ENCODE measurements around the gene HS3ST1. TPM values are rescaled to one million over a fixed set of nuclear protein-coding genes. Genes with fewer than 3 reads are reported as not detected.
"Not testable (repeated sequence)": the region's sequence is repeated elsewhere in the genome, so short reads cannot be mapped to it uniquely, and the experiment has no call there.

Gene HS3ST1
- total RNA-seq, 1 experiment from 2014 or later, result not detected

DNA sequence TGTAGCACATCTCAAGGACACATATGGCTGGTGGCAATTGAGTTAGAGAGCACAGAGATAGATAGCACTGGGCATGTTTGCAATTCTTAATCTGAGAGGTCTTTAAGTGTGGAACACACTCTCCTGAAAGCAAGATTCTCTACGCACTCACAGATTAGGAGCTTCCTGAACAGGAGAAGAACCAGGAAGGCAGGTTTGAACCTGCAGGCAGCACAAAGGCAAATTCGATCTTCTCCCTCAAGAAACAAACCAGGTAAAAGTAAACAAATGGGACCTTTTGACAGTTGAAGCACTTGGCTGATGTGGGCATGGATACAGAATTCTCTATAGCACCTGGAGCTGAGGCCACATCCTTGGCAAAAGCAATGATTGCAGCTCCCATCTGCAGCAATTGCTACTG is 24.3 kb downstream of the HS3ST1 start:
- H3K27ac ChIP-seq, result no peak overlapping the region
- no peak overlapping the region for H3K4me3 ChIP-seq
- no peaks in the 10 kb centered on the region for H3K27me3 ChIP-seq (replicated peaks)
- no peaks in the 10 kb centered on the region for H3K4me1 ChIP-seq (replicated peaks)
- no peaks in the 10 kb centered on the region for H3K9me3 ChIP-seq (replicated peaks)
- H3K36me3 ChIP-seq, result no peaks in the 10 kb centered on the region
- no peak for DNase-seq (ENCODE audit: low read depth in 1 of 2, low spot score in 2 of 2)

GRCh38 chr4:11402192-11402591 is 26.5 kb downstream of the HS3ST1 start:
- H3K4me3 ChIP-seq, result no peak overlapping the region
- H3K9me3 ChIP-seq (replicated peaks), result no peaks in the 10 kb centered on the region
- no peaks in the 10 kb centered on the region for H3K36me3 ChIP-seq
- H3K27me3 ChIP-seq (replicated peaks), result no peaks in the 10 kb centered on the region
- no peak for DNase-seq (ENCODE audit: low read depth in 1 of 2, low spot score in 2 of 2)
- no peaks in the 10 kb centered on the region for H3K4me1 ChIP-seq (replicated peaks)
- H3K27ac ChIP-seq, result no peak overlapping the region

GRCh38 chr4:11399461-11399971 is 29.2 kb downstream of the HS3ST1 start:
- Histone ChIP-seq H3K36me3 (no peaks in the 10 kb centered on the region), H3K27ac (no peak overlapping the region), H3K27me3 (replicated peaks) (no peaks in the 10 kb centered on the region), H3K4me3 (no peak overlapping the region), H3K4me1 (replicated peaks) (no peaks in the 10 kb centered on the region), H3K9me3 (replicated peaks) (no peaks in the 10 kb centered on the region)
- no peak for DNase-seq (ENCODE audit: low read depth in 1 of 2, low spot score in 2 of 2)

DNA sequence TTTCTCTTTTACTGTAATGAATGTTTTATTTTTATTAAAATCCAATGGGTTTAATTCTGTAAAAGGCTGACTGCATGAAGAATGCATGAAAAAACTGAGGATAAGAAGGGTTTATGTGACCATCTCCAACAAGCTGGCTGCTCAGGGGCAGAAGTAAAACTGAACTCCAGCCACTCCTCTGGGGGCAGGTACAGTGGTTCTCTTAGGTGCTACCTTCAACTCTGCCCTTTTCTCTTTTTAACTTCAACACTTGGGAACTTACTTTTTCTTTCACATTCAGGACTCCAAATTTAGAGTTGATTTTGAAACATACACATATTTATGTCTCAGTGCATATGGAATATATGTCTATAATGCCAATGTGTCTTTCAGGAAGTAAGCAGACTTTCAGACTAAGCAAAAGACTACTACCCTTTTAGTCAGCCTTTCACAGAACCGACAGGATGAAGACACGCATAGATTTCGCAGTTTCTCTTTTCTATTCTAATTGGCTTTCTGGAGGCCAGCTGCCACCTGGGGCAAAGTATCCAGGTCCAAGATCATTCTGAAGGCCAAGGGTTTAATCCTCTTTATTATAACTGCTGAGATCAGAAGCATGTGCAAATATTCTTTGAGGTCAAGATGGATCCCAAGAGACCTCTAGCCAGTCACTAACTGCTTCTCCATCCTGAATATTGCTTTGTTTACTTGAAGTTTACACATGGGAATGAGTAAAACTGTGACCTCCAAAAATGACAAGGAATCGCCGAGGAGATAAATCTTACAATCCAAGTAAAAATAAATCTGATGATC is 30.7 kb downstream of the HS3ST1 start:
- Histone ChIP-seq H3K27ac (no peak overlapping the region), H3K36me3 (no peaks in the 10 kb centered on the region), H3K4me3 (no peak overlapping the region), H3K27me3 (replicated peaks) (no peaks in the 10 kb centered on the region), H3K4me1 (replicated peaks) (no peaks in the 10 kb centered on the region), H3K9me3 (replicated peaks) (no peaks in the 10 kb centered on the region)
- no peak for DNase-seq (ENCODE audit: low read depth in 1 of 2, low spot score in 2 of 2)

GRCh38 chr4:11397146-11397545 is 31.5 kb downstream of the HS3ST1 start:
- Histone ChIP-seq H3K4me1 (replicated peaks) (no peaks in the 10 kb centered on the region), H3K36me3 (no peaks in the 10 kb centered on the region), H3K27me3 (replicated peaks) (no peaks in the 10 kb centered on the region), H3K4me3 (no peak overlapping the region), H3K27ac (no peak overlapping the region), H3K9me3 (replicated peaks) (no peaks in the 10 kb centered on the region)
- DNase-seq (ENCODE audit: low read depth in 1 of 2, low spot score in 2 of 2), result no peak

GRCh38 chr4:11393551-11393950 is 35.1 kb downstream of the HS3ST1 start:
- no peak overlapping the region for H3K27ac ChIP-seq
- H3K4me1 ChIP-seq (replicated peaks), result no peaks in the 10 kb centered on the region
- no peaks in the 10 kb centered on the region for H3K9me3 ChIP-seq (replicated peaks)
- no peaks in the 10 kb centered on the region for H3K36me3 ChIP-seq
- DNase-seq (ENCODE audit: low read depth in 1 of 2, low spot score in 2 of 2), result no peak
- H3K27me3 ChIP-seq (replicated peaks), result no peaks in the 10 kb centered on the region
- no peak overlapping the region for H3K4me3 ChIP-seq

GRCh38 chr4:11384072-11384471 is 44.6 kb downstream of the HS3ST1 start:
- not testable (repeated sequence) for H3K36me3 ChIP-seq; H3K4me1 ChIP-seq (replicated peaks); H3K27ac ChIP-seq; DNase-seq (ENCODE audit: low read depth in 1 of 2, low spot score in 2 of 2); H3K9me3 ChIP-seq (replicated peaks); H3K4me3 ChIP-seq; H3K27me3 ChIP-seq (replicated peaks)

- Histone ChIP-seq H3K4me3 (no peak overlapping the region), H3K9me3 (replicated peaks) (no peaks in the 10 kb centered on the region), H3K27ac (no peak overlapping the region), H3K4me1 (replicated peaks) (no peaks in the 10 kb centered on the region), H3K36me3 (no peaks in the 10 kb centered on the region), H3K27me3 (replicated peaks) (no peaks in the 10 kb centered on the region)
- no peak for DNase-seq (ENCODE audit: low read depth in 1 of 2, low spot score in 2 of 2)
These were observed 52.1 kb downstream of the HS3ST1 start for GRCh38 chr4:11376571-11376970.

DNA sequence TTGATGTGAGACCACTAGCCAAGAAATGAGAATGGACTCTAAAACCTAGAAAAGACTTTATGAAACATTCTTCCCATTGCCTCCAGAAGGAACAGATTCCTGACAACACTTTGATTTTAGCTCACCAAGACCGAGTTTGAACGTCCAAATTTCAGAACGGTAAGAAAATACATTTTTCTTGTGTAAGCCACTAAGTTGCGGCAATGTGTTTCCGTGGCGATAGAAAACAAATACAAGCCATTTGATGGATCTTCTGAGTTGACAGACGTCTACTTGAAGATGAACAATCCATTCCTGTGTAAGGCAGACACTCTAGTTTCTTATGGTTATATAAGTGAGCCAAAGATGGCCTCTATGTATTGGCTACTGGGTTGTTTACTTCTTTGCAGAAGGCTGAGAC is 52.5 kb downstream of the HS3ST1 start:
- H3K4me1 ChIP-seq (replicated peaks), result no peaks in the 10 kb centered on the region
- no peak overlapping the region for H3K27ac ChIP-seq
- H3K4me3 ChIP-seq, result no peak overlapping the region
- H3K27me3 ChIP-seq (replicated peaks), result no peaks in the 10 kb centered on the region
- no peaks in the 10 kb centered on the region for H3K9me3 ChIP-seq (replicated peaks)
- no peak for DNase-seq (ENCODE audit: low read depth in 1 of 2, low spot score in 2 of 2)
- no peaks in the 10 kb centered on the region for H3K36me3 ChIP-seq

DNA sequence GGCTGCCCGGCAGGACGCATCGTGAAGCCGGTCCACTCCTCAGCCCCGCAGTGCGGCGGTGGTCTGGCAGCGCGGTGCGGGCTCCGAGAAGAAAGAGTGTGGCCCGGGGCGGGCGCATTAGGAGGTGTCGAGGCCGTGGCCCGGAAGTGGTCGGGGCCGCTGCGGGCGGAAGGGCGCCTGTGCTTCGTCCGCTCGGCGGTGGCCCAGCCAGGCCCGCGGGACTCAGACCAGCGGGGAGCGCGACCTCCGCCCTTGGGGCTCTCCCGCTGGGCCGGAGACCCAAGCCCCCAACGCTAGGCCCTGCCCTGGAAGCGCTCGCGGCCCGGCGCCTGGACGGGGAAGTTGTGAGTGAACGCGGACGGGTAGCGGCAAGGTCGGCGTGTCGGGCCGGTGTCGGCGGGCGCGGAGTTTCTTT is 60.0 kb downstream of the HS3ST1 start:
- H3K4me1 ChIP-seq (replicated peaks), result no peaks in the 10 kb centered on the region
- no peaks in the 10 kb centered on the region for H3K36me3 ChIP-seq
- H3K4me3 ChIP-seq, result no peak overlapping the region
- H3K27ac ChIP-seq, result no peak overlapping the region
- H3K27me3 ChIP-seq (replicated peaks), result no peaks in the 10 kb centered on the region
- no peak for DNase-seq (ENCODE audit: low read depth in 1 of 2, low spot score in 2 of 2)
- no peaks in the 10 kb centered on the region for H3K9me3 ChIP-seq (replicated peaks)

DNA sequence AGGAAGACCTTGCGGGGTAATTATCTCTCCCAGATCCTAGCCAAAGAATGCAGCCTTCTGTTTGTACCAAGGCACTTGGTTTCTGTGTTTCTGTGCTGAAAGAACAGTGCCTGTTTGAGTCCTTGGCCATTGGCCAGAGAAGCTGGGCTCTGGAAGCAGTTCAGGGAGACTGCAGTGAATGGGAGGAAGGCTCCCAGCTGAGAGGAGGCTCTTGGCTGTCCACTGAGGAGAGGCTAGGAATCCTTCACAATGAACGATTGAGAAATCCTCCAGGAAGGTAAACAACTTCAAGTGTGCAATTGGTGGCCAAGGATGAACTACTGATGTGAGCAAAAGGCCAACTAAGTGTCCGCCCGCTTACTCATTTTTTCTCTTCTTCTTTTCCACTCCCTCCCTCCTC is 61.3 kb downstream of the HS3ST1 start:
- no peaks in the 10 kb centered on the region for H3K36me3 ChIP-seq

GRCh38 chr4:11366859-11367258 is 61.8 kb downstream of the HS3ST1 start:
- Histone ChIP-seq H3K36me3 (no peaks in the 10 kb centered on the region), H3K4me1 (replicated peaks) (no peaks in the 10 kb centered on the region), H3K27me3 (replicated peaks) (no peaks in the 10 kb centered on the region), H3K9me3 (replicated peaks) (no peaks in the 10 kb centered on the region), H3K27ac (no peak overlapping the region), H3K4me3 (no peak overlapping the region)
- no peak for DNase-seq (ENCODE audit: low read depth in 1 of 2, low spot score in 2 of 2)

More for the DNA sequence above, 61.3 kb downstream of the HS3ST1 start:
- DNase-seq (ENCODE audit: low read depth in 1 of 2, low spot score in 2 of 2), result no peak
- Histone ChIP-seq H3K4me1 (replicated peaks) (no peaks in the 10 kb centered on the region), H3K4me3 (no peak overlapping the region), H3K9me3 (replicated peaks) (no peaks in the 10 kb centered on the region), H3K27me3 (replicated peaks) (no peaks in the 10 kb centered on the region), H3K27ac (no peak overlapping the region)

- no peak overlapping the region for H3K4me3 ChIP-seq
- no peak overlapping the region for H3K27ac ChIP-seq
- no peaks in the 10 kb centered on the region for H3K4me1 ChIP-seq (replicated peaks)
- no peaks in the 10 kb centered on the region for H3K9me3 ChIP-seq (replicated peaks)
- DNase-seq (ENCODE audit: low read depth in 1 of 2, low spot score in 2 of 2), result no peak
- no peaks in the 10 kb centered on the region for H3K27me3 ChIP-seq (replicated peaks)
- H3K36me3 ChIP-seq, result no peaks in the 10 kb centered on the region
These were observed 63.7 kb downstream of the HS3ST1 start for GRCh38 chr4:11365039-11365438.

DNA sequence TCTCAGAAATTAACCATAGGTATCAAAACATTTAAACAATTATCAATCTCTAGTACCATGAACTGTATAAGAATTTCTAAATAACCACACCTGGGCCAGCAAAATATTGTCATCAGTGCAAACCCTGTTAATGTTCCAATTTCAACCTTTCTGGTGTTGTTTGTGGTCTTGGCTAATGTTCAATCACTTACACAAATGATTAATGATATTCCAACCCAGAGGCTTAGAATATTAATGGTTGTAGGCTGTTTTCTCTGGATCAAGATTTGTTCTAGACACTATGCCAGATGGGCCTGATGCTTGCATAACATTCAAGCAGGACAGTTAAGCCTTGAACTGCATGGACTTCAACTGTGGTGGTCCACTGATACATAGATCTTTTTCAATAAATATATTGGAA is 69.1 kb downstream of the HS3ST1 start:
- DNase-seq (ENCODE audit: low read depth in 1 of 2, low spot score in 2 of 2), result no peak
- no peak overlapping the region for H3K27ac ChIP-seq

DNA sequence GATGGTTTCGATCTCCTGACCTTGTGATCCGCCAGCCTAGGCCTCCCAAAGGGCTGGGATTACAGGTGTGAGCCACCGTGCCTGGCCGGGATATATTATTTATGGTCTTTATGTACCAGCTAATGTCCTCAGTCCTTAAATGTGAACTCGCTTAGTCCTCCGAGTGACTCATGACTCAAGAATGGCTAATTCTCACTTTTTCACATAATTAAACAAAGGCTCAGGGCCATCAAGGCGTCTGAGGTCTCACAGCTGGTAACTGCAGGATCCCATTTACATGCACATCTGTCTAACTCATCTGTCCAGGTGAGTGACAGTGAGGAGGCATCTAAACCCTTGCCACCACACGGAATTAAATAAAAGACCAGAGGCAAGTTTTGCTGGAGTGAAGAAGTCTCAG is 73.5 kb downstream of the HS3ST1 start:
- Histone ChIP-seq H3K4me3 (no peak overlapping the region), H3K27ac (no peak overlapping the region), H3K36me3 (no peaks in the 10 kb centered on the region), H3K9me3 (replicated peaks) (no peaks in the 10 kb centered on the region), H3K27me3 (replicated peaks) (no peaks in the 10 kb centered on the region), H3K4me1 (replicated peaks) (no peaks in the 10 kb centered on the region)
- DNase-seq (ENCODE audit: low read depth in 1 of 2, low spot score in 2 of 2), result no peak

More for the DNA sequence above, 69.1 kb downstream of the HS3ST1 start:
- H3K9me3 ChIP-seq (replicated peaks), result no peaks in the 10 kb centered on the region
- no peak overlapping the region for H3K4me3 ChIP-seq
- no peaks in the 10 kb centered on the region for H3K36me3 ChIP-seq
- H3K27me3 ChIP-seq (replicated peaks), result no peaks in the 10 kb centered on the region
- no peaks in the 10 kb centered on the region for H3K4me1 ChIP-seq (replicated peaks)

Measured in SJSA1 (cell line).